Endodermal cell (in vitro differentiated cells): ENCODE results near the gene OCA2. TPM values are rescaled to one million over a fixed set of nuclear protein-coding genes. Genes with fewer than 3 reads are reported as not detected.

ENCODE experiments used
- DNase-seq: peaks from one replicate; pipeline ENCODE4 v3.0.0-alpha.2; 2017
- H3K27ac ChIP-seq: 2 replicates; pipeline ENCODE4 v1.5.1; 2013; ENCODE audit warnings: mild to moderate bottlenecking, low read depth, low read length, moderate library complexity
- H3K27me3 ChIP-seq: 2 replicates; pipeline ENCODE4 v1.6.1; 2013; ENCODE audit warnings: mild to moderate bottlenecking, low read length, moderate library complexity; ENCODE audit not compliant: insufficient read depth, control insufficient read depth, poor library complexity, severe bottlenecking
- H3K36me3 ChIP-seq: 2 replicates; pipeline ENCODE4 v1.7.0; 2013; ENCODE audit warnings: mild to moderate bottlenecking, low read length, moderate library complexity; ENCODE audit not compliant: control insufficient read depth, insufficient read depth
- H3K4me1 ChIP-seq: one replicate; pipeline ENCODE4 v1.7.0; 2013; ENCODE audit warnings: low read length; ENCODE audit not compliant: control insufficient read depth, insufficient read depth
- H3K4me3 ChIP-seq: 2 replicates; pipeline ENCODE4 v1.5.1; 2013; ENCODE audit warnings: mild to moderate bottlenecking, low read length, moderate library complexity
- H3K9ac ChIP-seq: 2 replicates; pipeline ENCODE4 v1.6.1; 2013; ENCODE audit warnings: mild to moderate bottlenecking, low read length, moderate library complexity; ENCODE audit not compliant: poor library complexity, severe bottlenecking; ENCODE audit errors: extremely low read depth
- H3K9me3 ChIP-seq: 2 replicates; pipeline ENCODE4 v1.6.1; 2013; ENCODE audit warnings: mild to moderate bottlenecking, low read length, moderate library complexity; ENCODE audit not compliant: control insufficient read depth
- H3K27ac Mint-ChIP-seq: 2 replicates; pipeline ENCODE4 v1.8.0; 2020; ENCODE audit warnings: mixed read lengths
- H3K27me3 Mint-ChIP-seq: 2 replicates; pipeline ENCODE4 v1.8.0; 2021; ENCODE audit warnings: mild to moderate bottlenecking, mixed read lengths; ENCODE audit not compliant: insufficient read depth
- H3K36me3 Mint-ChIP-seq: 2 replicates; pipeline ENCODE4 v1.8.0; 2020; ENCODE audit warnings: low read depth, mixed read lengths
- H3K4me1 Mint-ChIP-seq: 2 replicates; pipeline ENCODE4 v1.8.0; 2020; ENCODE audit warnings: mixed read lengths
- H3K4me3 Mint-ChIP-seq: 2 replicates; pipeline ENCODE4 v1.8.0; 2020; ENCODE audit warnings: mild to moderate bottlenecking, moderate library complexity, mixed read lengths
- H3K9me3 Mint-ChIP-seq: 2 replicates; pipeline ENCODE4 v1.8.0; 2020; ENCODE audit warnings: mild to moderate bottlenecking, mixed read lengths
- CTCF ChIP-seq: fragments of 200-600 bp; sonication (generic); conservative IDR thresholded peaks from 2 replicates; pipeline ENCODE4 v1.5.0; 2021; ENCODE audit warnings: antibody characterized with exemption, mild to moderate bottlenecking
- WGBS, 2 experiments: methylation state at CpG; one replicate each; pipeline versions ENCODE4 v1.1.5 to v1.1.7; 2013; ENCODE audit warnings: missing lambda C conversion rate in 2 of 2, mixed read lengths in 1 of 2; ENCODE audit not compliant: insufficient coverage in 1 of 2, insufficient read length in 1 of 2; 5-methylcytosine and 5-hydroxymethylcytosine counted together
- total RNA-seq, 2 donors: library from RNA; stranded (reverse); fragmentation: NEBNext Ultra II Directional in 1 of 2; extraction: Animal tissue kit (Norgen Biotek cat#: 25700) in 1 of 2; gene quantifications; 2 replicates in 1 of 2; 3 replicates in 1 of 2; pipeline ENCODE4 v1.2.1, GENCODE V29; 2021

Gene OCA2
- total RNA-seq, 2 donors from 2014 or later, result 0.29 to 0.84 TPM

DNA sequence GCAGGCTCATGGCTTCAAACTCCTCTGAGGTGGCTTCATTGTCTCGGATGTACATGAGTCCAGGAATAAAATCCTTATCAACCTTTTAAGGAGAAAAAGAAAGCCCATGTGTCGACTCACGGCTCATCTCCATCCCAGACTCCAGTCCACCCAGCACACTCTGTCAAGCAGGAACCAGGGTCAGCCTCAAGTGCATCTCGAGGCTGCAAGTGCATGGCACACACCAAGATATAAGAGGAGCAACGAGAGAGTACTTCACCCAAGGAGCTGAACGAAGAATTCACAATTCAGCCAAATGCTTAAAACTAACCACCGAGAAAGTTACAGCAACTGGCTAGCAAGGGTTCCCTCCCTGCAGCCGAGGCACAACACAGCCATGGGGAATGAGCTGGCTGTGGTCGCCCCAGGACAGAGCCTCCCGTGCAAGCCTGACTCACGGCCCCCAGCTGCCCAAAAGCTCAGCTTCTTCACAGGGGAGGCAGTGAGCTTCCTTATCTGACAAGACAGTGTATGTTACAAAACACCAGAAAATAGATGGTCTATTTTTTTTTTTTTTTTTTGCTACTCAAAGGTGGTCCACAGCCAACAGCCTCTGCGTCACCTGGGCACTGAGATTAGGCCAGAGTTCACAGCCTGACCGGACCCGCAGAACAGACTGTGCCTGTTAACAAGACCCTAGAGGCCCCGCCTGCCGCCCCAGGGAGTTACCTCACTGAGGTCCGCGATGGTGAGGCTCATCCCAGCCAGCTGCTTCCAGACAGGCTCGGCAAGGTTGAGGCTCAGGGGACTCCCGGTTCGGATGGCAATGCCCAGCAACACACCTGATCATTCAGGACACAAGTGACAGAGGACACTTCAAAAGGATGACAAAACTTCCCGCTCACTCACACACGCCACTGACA, 15.9 kb upstream of the OCA2 start:
- H3K27ac ChIP-seq, result no peak overlapping the region
- H3K9ac ChIP-seq, result no peak overlapping the region
- Mint-ChIP-seq H3K27ac (no peak overlapping the region), H3K36me3 (peaks cover 71% of the 10 kb centered on the region), H3K27me3 (no peaks in the 10 kb centered on the region), H3K9me3 (no peaks in the 10 kb centered on the region), H3K4me1 (no peaks in the 10 kb centered on the region), H3K4me3 (no peak overlapping the region)
- TF ChIP-seq CTCF, result no peak
- peaks cover 82% of the 10 kb centered on the region for H3K36me3 ChIP-seq
- WGBS, 2 experiments, result 94 to 96% methylated on average over 16 to 23 of the region's 23 CpGs
- H3K27me3 ChIP-seq, result no peaks in the 10 kb centered on the region
- no peaks in the 10 kb centered on the region for H3K9me3 ChIP-seq
- no peaks in the 10 kb centered on the region for H3K4me1 ChIP-seq
- no peak overlapping the region for H3K4me3 ChIP-seq
- DNase-seq, result peak; percentile 26

GRCh38 chr15:28114114-28114455, 15.0 kb upstream of the OCA2 start:
- WGBS, 2 experiments, result 94 to 96% methylated on average over 4 of the region's 4 CpGs
- DNase-seq, result no peak
- Histone ChIP-seq H3K9me3 (no peaks in the 10 kb centered on the region), H3K4me3 (no peak overlapping the region), H3K36me3 (peaks cover 78% of the 10 kb centered on the region), H3K4me1 (no peaks in the 10 kb centered on the region), H3K9ac (no peak overlapping the region), H3K27ac (no peak overlapping the region), H3K27me3 (no peaks in the 10 kb centered on the region)
- Mint-ChIP-seq H3K27ac (no peak overlapping the region), H3K9me3 (no peaks in the 10 kb centered on the region), H3K4me3 (no peak overlapping the region), H3K27me3 (no peaks in the 10 kb centered on the region), H3K36me3 (peaks cover 66% of the 10 kb centered on the region), H3K4me1 (no peaks in the 10 kb centered on the region)
- TF ChIP-seq CTCF, result no peak

- no peak overlapping the region for H3K4me3 ChIP-seq
- peaks cover 2% of the 10 kb centered on the region for H3K27me3 Mint-ChIP-seq
- 95 to 97% methylated on average over 17 to 23 of the region's 23 CpGs for WGBS, 2 experiments
- no peak overlapping the region for H3K4me3 Mint-ChIP-seq
- H3K9ac ChIP-seq, result no peak overlapping the region
- H3K4me1 Mint-ChIP-seq, result no peaks in the 10 kb centered on the region
- H3K36me3 ChIP-seq, result peaks cover 78% of the 10 kb centered on the region
- TF ChIP-seq CTCF, result no peak
- no peak overlapping the region for H3K27ac ChIP-seq
- no peak overlapping the region for H3K27ac Mint-ChIP-seq
- H3K27me3 ChIP-seq, result no peaks in the 10 kb centered on the region
- no peaks in the 10 kb centered on the region for H3K9me3 Mint-ChIP-seq
- H3K4me1 ChIP-seq, result no peaks in the 10 kb centered on the region
- peaks cover 64% of the 10 kb centered on the region for H3K36me3 Mint-ChIP-seq
- no peaks in the 10 kb centered on the region for H3K9me3 ChIP-seq
- peak; percentile 31 for DNase-seq
Observed at GRCh38 chr15:28113394-28114113, 14.4 kb upstream of the OCA2 start.
